Raji (cell line): Measurements from ENCODE around the gene KRT77.

ENCODE experiments used
- POLR2A ChIP-seq: IDR thresholded peaks from 2 replicates; pipeline ENCODE4 v1.6.1; 2011; ENCODE audit warnings: low read depth, low read length, control low read depth; ENCODE audit not compliant: insufficient read depth

Gene KRT77

GRCh38 chr12:52703878-52704277 lies 554 bp upstream of the KRT77 start:
- TF ChIP-seq POLR2A: no peak

DNA sequence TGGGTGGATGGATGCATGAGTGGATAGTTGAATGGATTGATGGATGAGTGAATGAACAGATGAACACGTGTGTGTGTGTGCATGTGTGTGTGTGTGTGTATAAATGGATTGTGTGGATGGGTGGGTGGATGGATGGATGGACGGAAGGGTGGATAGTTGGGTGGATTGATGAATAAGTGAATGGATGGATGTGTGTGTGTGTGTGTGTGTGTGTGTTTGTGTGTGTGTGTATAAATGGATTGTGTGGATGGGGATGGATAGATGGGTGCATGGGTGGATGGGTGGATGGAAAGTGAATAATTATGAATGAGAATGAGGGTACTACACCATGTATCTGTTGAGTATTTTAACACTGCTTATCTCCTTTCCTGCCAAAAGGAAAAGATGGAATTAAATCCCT lies 986 bp downstream of the KRT77 start:
- no peak for TF ChIP-seq POLR2A

- TF ChIP-seq POLR2A: no peak
Measured at GRCh38 chr12:52701281-52701680, 2.0 kb downstream of the KRT77 start.

- TF ChIP-seq POLR2A: no peak
Measured at GRCh38 chr12:52699960-52700359, 3.4 kb downstream of the KRT77 start.

GRCh38 chr12:52699373-52699772 lies 4.0 kb downstream of the KRT77 start:
- no peak for TF ChIP-seq POLR2A

DNA sequence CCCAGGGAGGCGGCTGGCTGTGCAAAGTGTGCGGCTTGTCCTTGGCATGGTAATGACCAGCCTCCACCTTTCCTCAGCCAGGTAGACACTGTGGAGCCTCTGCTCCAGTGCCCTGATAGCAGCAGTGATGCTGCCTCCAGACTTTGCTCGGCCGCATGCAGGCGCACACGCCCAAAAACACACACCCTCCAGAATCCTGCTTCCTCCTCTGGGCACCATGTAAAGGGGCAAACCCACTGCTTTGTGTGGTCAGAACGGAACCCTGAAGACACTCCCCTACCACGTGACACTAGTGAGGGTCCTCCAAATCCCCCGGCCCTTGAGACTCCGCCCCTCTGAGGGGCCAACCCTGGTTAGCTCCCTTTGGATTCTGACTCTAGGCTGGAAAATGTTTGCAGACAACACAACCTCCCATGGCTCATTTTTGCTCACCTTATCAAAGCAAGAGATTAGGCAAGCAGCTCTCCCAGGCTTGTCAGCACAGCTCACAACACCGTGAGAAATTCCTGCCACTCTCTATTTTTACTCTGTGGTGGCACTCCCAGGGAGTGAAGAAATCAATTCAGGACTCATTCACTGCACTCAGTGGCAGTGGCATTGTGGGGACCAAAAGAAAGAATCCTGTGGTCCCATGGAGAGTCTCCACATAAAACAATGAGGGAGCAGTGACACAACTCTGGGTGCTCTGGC lies 4.5 kb downstream of the KRT77 start:
- no peak for TF ChIP-seq POLR2A

GRCh38 chr12:52697058-52697582 lies 6.2 kb downstream of the KRT77 start:
- no peak for TF ChIP-seq POLR2A

DNA sequence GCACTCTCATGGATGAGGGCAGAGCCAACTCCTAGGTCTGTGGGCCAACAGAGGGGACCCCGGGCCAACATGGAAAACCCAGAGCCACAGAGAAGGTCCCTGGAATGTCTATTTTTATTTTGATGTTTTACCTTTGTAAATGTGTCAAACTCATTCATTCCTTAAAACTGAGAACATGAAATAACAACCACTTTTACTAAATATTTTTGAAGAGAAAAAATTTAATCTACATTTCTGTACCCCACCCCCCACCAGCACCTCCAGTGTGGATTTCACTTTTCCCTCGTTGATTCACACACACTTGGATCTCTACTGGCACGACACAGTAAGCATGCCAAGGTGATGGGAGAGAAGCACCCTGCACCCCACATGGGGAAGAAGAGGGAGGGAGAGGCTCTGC lies 6.7 kb downstream of the KRT77 start:
- TF ChIP-seq POLR2A: no peak

GRCh38 chr12:52695039-52695438 lies 8.3 kb downstream of the KRT77 start:
- no peak for TF ChIP-seq POLR2A

- TF ChIP-seq POLR2A: no peak
Measured at GRCh38 chr12:52694151-52694550, 9.2 kb downstream of the KRT77 start.

DNA sequence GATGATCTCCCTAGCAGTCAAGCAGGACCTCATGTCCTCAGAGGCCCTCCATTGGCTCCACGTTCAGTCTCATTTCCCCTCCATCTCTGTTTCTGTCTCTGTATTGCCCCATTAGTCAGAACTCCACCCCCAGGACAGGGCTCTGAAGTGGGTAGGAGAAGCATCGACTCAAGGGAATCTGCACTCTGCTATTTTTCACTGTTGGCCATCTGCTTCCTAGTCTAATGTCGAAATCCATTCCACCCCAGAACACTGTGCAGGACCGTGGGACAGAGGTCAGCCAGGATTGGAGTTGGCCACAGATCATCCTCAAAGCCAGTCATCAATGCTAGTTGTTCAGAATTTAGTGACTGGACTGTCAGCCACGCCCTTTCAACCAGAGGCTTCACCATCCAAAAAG lies 10.1 kb downstream of the KRT77 start:
- TF ChIP-seq POLR2A: no peak

DNA sequence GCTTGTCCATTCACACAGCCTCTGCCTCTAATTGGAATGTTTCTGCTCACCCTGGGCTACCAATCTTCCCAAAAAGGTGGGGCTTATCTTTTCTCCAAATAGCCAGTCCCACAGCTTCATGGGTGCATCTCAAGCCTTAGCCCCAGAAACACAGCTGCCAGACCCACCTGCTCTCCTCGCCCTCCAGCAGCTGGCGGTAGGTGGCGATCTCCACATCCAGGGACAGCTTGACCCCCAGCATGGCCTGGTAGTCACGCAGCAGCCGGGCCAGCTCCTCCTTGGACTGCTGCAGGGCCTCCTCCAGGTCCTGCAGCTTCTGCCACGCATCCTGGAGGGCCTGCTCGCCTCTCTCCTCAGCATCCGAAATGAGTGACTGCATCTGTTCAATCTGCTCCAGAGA lies 11.1 kb downstream of the KRT77 start:
- TF ChIP-seq POLR2A: no peak

GRCh38 chr12:52691841-52692150 lies 11.5 kb downstream of the KRT77 start:
- TF ChIP-seq POLR2A: no peak

DNA sequence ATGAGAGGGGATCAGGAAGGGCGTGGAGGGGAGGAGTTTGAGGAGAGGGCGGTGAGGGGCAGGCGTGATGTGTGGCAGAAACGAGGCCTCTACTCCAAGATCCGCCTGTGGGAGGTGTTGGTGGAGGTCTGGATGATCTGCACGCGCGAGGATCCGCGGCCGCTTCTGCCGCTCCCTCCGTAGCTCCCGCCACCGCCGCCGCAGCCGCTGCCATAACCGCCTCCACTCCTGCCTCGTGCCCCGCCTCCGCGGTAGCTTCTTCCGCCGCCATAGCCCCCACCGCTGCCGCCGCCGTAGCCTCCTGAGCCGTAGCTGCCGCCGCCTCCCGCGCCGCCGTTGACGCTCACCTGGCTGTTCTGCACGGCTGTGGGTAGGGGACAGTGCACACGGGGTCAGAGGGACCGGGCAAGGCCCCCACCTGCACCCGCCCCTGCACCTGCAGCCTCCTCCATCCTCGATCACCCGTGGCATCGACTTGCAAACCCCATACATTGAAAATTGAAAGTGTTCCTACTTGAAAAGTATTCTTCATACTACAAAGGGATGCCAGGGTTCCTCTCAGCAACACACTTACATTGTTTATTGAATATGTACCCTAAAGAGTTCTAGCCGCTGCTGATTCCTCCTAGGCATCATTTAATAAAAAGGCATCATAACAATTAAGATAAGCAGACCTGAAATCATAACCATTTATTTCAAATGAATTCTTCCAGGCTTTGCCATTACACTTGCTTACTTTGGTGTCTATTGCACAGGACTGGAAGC lies 12.1 kb downstream of the KRT77 start:
- no peak for TF ChIP-seq POLR2A

DNA sequence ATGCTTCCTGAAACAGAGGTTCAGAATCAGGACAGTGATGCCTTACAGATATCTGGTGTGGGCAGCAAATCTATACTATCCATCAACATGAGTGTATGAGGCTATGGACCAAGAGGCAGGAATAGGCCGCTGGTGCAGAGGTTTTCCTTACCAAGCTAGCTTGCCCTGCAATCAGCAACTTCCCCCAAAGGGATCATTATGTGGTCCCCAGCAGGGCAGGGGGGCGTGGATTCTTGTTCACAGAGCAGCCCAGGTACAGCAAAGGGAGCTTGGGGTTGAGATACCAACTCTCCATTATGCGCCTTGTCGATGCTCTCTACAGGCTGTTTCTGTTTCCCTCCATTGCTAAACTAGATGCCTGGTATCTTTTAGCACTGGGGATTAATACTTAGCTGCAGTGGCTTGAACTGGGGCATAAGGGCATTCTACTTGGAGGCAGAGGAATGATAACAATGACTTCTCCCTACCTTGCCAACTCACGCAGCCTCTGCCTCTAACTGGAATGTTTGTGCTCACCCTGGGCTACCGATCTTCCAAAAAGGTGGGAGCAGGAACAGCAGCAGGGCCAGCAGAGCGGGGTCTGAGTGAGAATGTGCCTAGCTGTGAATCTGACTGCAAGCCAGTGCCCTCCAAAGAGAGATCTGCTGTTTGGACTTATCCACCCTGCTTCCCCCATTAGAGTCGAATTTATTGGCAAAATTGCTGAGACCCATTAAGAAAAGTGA lies 12.8 kb downstream of the KRT77 start:
- no peak for TF ChIP-seq POLR2A

- no peak for TF ChIP-seq POLR2A
Measured at GRCh38 chr12:52689936-52690335, 13.4 kb downstream of the KRT77 start.
